22Rv1 (cell line): ENCODE results near the gene WNT3A.

Experiments used
- ZFX ChIP-seq: fragments of 450-650 bp; IDR thresholded peaks from 2 replicates; pipeline ENCODE4 v1.6.1; 2017; ENCODE audit warnings: antibody characterized with exemption, borderline replicate concordance
- TF ChIP-seq, protein P1 (sequence below): fragments of 450-650 bp; IDR thresholded peaks from 2 replicates; pipeline ENCODE4 v1.5.1; 2017; ENCODE audit warnings: mild to moderate bottlenecking

DNA sequence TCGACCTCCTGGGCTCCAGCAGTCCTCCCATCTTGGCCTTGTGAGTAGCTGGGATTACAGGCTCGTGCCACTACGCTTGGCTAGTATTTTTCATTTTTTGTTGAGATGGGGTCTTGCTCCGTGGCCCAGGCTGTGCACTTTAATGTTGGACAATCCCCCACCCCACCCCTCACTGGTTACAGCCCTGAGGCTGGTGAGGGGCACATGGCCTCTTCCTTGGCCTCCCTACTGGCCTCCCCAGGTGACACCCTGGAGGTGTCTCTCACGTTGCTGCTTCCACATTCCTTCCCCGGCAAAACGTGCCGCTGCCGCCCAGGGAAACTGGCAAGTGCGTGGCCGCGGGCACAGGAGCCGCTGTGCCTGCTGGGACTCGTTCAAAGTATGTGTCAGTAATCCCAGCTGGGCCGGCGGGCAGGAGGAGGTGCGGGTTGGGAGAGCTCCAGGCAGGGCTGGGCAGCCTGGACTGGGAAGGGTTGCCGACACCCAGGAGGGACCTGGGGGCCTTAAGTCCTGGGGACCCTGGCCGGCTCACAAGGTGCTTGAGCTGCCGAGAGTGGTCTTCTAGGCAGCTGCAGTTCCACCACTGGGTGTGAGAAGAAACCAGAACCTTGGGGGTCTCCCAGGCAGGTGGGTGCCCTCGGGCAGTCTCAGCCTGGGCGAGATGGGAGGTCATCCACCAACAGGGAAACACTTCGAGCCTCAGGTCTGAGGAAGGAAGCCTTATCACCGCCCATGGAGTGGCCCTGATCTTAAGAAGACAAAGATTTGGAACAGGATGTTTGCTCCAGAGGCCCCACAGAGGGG, 6.5 kb downstream of the WNT3A start:
- TF ChIP-seq, protein P1, sequence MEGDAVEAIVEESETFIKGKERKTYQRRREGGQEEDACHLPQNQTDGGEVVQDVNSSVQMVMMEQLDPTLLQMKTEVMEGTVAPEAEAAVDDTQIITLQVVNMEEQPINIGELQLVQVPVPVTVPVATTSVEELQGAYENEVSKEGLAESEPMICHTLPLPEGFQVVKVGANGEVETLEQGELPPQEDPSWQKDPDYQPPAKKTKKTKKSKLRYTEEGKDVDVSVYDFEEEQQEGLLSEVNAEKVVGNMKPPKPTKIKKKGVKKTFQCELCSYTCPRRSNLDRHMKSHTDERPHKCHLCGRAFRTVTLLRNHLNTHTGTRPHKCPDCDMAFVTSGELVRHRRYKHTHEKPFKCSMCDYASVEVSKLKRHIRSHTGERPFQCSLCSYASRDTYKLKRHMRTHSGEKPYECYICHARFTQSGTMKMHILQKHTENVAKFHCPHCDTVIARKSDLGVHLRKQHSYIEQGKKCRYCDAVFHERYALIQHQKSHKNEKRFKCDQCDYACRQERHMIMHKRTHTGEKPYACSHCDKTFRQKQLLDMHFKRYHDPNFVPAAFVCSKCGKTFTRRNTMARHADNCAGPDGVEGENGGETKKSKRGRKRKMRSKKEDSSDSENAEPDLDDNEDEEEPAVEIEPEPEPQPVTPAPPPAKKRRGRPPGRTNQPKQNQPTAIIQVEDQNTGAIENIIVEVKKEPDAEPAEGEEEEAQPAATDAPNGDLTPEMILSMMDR, result no peak
- TF ChIP-seq ZFX, result no peak
